Heart left ventricle (tissue), 16 donors: Measurements from ENCODE around the gene RGS14. TPM values are rescaled to one million over a fixed set of nuclear protein-coding genes. Genes with fewer than 3 reads are reported as not detected.

ENCODE experiments used
- ATAC-seq, 4 donors: fragments of 200-7000 bp; cut with Tn5 transposase; one replicate each; pipeline ENCODE4 v1.9.1; 2020 to 2022; ENCODE audit warnings: moderate library complexity in 4 of 4, mild to moderate bottlenecking in 3 of 4, moderate number of reproducible peaks in 1 of 4
- DNase-seq, 5 donors: peaks; one replicate each; pipeline ENCODE4 v3.0.0-alpha.2; 2020
- H3K27ac ChIP-seq, 12 donors: fragments of 200-600 bp; sonication (generic) in 4 of 12; one replicate each; pipeline versions ENCODE4 v1.5.0 to v1.8.0; 2016 to 2022; ENCODE audit warnings: mild to moderate bottlenecking in 2 of 12
- H3K27me3 ChIP-seq, 9 donors: fragments of 200-600 bp; sonication (generic) in 2 of 9; one replicate each; pipeline versions ENCODE4 v1.5.1 to v1.8.0; 2016 to 2022; ENCODE audit warnings: mild to moderate bottlenecking in 3 of 9
- H3K36me3 ChIP-seq, 9 donors: fragments of 200-600 bp; sonication (generic) in 2 of 9; one replicate each; pipeline versions ENCODE4 v1.5.0 to v1.8.0; 2018 to 2022; ENCODE audit warnings: mild to moderate bottlenecking in 2 of 9
- H3K4me1 ChIP-seq, 12 donors: fragments of 200-600 bp; sonication (generic) in 4 of 12; one replicate each; pipeline versions ENCODE4 v1.5.0 to v1.8.0; 2016 to 2022; ENCODE audit warnings: mild to moderate bottlenecking in 3 of 12
- H3K4me3 ChIP-seq, 12 donors: fragments of 200-600 bp; sonication (generic) in 4 of 12; one replicate each; pipeline versions ENCODE4 v1.5.0 to v1.8.0; 2017 to 2022; ENCODE audit warnings: mild to moderate bottlenecking in 9 of 12, moderate library complexity in 4 of 12
- H3K9me3 ChIP-seq, 12 donors: fragments of 200-600 bp; sonication (generic) in 4 of 12; one replicate each; pipeline versions ENCODE4 v1.5.0 to v1.8.0; 2016 to 2022; ENCODE audit warnings: mild to moderate bottlenecking in 1 of 12
- POLR2A ChIP-seq, 2 donors: fragments of 450-650 bp; IDR thresholded peaks; one replicate each; pipeline ENCODE4 v1.6.1; 2017; ENCODE audit warnings: antibody characterized with exemption in 2 of 2, mild to moderate bottlenecking in 2 of 2, moderate library complexity in 2 of 2
- WGBS, 4 donors: extraction: QIAGEN DNeasy Blood & Tissue Kit in 2 of 4; methylation state at CpG; one replicate each; pipeline versions ENCODE4 v1.1.5 to v1.1.7; 2013 to 2018; 5-methylcytosine and 5-hydroxymethylcytosine counted together
- intact Hi-C, 10 donors: fragments of 100-400 bp; cut with DNase I; formaldehyde crosslinking; loops; one replicate each; pipeline versions ENCODE4 v1.11.1 to v1.14.2; 2022
- polyA plus RNA-seq, 2 donors: library from polyadenylated mRNA; stranded (reverse); fragments of 200-250 nt; gene quantifications; one replicate each; pipeline ENCODE4 v1.2.3, GENCODE V29; 2013
- total RNA-seq, 9 donors: library from RNA; depleted of rRNA in 2 of 9; stranded (reverse); fragments of >200 nt in 2 of 9; fragmentation: NEBNext Ultra II Directional in 3 of 9; extraction: Animal tissue kit (Norgen Biotek cat#: 25700) in 3 of 9; gene quantifications; one replicate each; pipeline versions ENCODE4 v1.1.0 to v1.2.4, GENCODE V29; 2016 to 2023
- TF ChIP-seq, protein P1 (sequence below), 12 donors: fragments of 200-600 bp; sonication (generic) in 4 of 12; IDR thresholded peaks; one replicate each; pipeline versions ENCODE4 v1.5.0 to v1.8.0; 2018 to 2022; ENCODE audit warnings: antibody characterized with exemption in 12 of 12, mild to moderate bottlenecking in 5 of 12
- donor health status: ischemic (EF 13 %, LVEDD 7.1; RV severe dilation, severe dysfunction).
- donor health status: healthy with polysubstance abuse.
- donor health status: DM: no; HTN: yes; CAD: no.
- donor health status: DM: no; HTN: no; CAD: no.
- donor health status: ischemic (EF 25% LVEDD 6.9; RV normal size, moderate dysfunction).
- donor health status: ischemic (EF 25% LVEDD 5.7; RV mildly dilated, moderate dysfunction).
- donor health status: healthy.
- donor health status: DM: yes; HTN: yes; CAD: no.
- donor health status: ischemic (EF 35%, LVEDD 5.7; RV mildly dilated, moderate dysfunction).
- donor health status: nonischemic (EF 11% LVEDD 7.7; RV severe dilation, severe dysfunction).
- donor health status: DM: yes; HTN: yes; CAD: no.
- donor health status: PGD.
- donor health status: ischemic (EF 29% LVEDD 5.4; RV normal size, mild dysfunction).
- donor health status: nonischemic (EF 23%, LVEDD 6.1; RV moderate dilation, normal function).

Gene RGS14
- total and polyA plus RNA-seq, 11 donors: 1.3 to 10.7 (median 3.7) TPM

DNA sequence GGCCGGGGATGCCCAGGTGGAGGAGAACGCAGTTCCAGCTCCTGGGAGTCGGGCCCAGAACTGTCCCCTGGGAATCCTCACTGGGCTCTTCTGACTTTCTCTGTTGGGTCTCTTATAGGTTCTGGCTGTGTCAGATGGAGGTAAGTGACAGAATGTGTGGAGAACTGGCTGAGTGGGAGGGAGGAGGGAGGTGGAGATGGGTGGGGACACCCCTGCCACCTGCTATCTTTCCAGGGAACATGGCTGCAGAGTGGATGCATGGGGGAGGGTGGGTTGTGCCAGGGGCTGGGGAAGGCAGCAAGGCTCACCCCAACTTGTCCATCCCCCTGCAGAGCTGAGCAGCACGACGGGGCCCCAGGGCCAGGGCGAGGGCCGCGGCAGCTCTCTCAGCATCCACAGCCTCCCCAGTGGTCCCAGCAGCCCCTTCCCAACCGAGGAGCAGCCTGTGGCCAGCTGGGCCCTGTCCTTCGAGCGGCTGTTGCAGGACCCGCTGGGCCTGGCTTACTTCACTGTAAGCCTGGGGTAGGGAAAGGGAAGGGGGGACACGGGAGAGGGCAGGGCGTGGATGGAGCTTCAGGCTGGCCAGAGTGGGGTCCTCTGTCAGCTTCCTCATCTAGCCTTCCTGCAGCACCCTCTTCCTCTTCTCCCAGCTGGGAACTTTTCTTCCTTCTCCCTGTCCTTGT lies 8.3 kb downstream of the RGS14 start:
- intact Hi-C loops: loop anchor here in 1 of 10 donors (10.0 kb wide), 1 partner anchor 51 kb away; the partner anchor contains the start of gene MXD3
- no peaks in the 10 kb centered on the region for H3K27me3 ChIP-seq
- DNase-seq (peak in 1 of 5 donors; percentile 52), ATAC-seq (no peak)
- peaks cover 0 to 83% (median 35%) of the 10 kb centered on the region in 12 donors for H3K4me1 ChIP-seq
- no peak for TF ChIP-seq POLR2A (IDR thresholded peaks at IDR 0.05)
- TF ChIP-seq, protein P1, sequence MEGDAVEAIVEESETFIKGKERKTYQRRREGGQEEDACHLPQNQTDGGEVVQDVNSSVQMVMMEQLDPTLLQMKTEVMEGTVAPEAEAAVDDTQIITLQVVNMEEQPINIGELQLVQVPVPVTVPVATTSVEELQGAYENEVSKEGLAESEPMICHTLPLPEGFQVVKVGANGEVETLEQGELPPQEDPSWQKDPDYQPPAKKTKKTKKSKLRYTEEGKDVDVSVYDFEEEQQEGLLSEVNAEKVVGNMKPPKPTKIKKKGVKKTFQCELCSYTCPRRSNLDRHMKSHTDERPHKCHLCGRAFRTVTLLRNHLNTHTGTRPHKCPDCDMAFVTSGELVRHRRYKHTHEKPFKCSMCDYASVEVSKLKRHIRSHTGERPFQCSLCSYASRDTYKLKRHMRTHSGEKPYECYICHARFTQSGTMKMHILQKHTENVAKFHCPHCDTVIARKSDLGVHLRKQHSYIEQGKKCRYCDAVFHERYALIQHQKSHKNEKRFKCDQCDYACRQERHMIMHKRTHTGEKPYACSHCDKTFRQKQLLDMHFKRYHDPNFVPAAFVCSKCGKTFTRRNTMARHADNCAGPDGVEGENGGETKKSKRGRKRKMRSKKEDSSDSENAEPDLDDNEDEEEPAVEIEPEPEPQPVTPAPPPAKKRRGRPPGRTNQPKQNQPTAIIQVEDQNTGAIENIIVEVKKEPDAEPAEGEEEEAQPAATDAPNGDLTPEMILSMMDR (IDR thresholded peaks at IDR 0.05): no peak
- H3K27ac ChIP-seq: peak overlapping the region in 10 of 12 donors; percentile 67 to 93 (median 82)
- peak overlapping the region in 3 of 12 donors; percentile 65 to 71 (median 65) for H3K4me3 ChIP-seq
- H3K36me3 ChIP-seq: peaks cover 0 to 17% (median 0%) of the 10 kb centered on the region in 9 donors
- 71 to 83% (median 82%) methylated on average over 9 to 14 of the region's 14 CpGs for WGBS, 4 donors
- H3K9me3 ChIP-seq: no peaks in the 10 kb centered on the region

DNA sequence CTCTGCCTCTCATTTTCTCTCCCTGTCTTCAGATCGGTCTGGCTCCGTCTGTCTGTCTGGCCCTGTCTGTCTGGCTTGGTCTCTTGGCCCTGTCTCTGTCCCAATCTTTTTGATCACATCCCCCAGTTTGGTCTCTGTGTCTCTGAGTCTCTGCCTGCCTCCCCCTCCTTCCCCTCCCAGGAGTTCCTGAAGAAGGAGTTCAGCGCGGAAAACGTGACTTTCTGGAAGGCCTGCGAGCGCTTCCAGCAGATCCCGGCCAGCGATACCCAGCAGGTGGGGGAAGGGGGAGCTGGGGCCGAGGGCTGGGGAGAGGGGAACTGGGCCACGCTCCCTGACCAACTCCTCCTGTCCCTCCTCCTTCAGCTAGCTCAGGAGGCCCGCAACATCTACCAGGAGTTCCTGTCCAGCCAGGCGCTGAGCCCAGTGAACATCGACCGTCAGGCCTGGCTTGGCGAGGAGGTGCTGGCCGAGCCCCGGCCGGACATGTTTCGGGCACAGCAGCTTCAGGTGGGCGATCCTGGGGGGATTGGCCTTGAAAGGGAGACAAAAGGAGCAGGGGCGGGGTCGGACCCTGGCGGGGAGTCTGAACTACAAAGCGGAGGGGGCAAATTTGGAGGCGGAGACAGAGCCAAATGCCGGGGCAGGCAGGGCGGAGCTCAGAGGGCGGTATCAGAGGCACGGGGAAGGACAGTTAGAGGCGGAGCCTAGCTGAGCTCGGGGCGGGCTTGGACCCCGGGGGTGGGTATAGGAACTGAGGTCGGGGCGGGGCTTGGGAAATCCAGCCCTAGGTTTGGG lies 9.0 kb downstream of the RGS14 start:
- ATAC-seq (peak; percentile 87 to 91 (median 88)), DNase-seq (peak; percentile 90 to 92 (median 91))
- H3K27ac ChIP-seq: peak overlapping the region; percentile 67 to 93 (median 82)
- intact Hi-C loops: loop anchor here in 1 of 10 donors (10.0 kb wide), 1 partner anchor 52 kb away; the partner anchor contains the start of gene MXD3
- H3K36me3 ChIP-seq: peaks cover 0 to 17% (median 0%) of the 10 kb centered on the region in 9 donors
- no peaks in the 10 kb centered on the region for H3K9me3 ChIP-seq
- TF ChIP-seq POLR2A (IDR thresholded peaks at IDR 0.05): peak in 1 of 2 donors; percentile 25
- TF ChIP-seq, protein P1 (IDR thresholded peaks at IDR 0.05): no peak
- no peaks in the 10 kb centered on the region for H3K27me3 ChIP-seq
- H3K4me3 ChIP-seq: peak overlapping the region; percentile 9 to 71 (median 58)
- WGBS, 4 donors: 14 to 26% (median 19%) methylated on average over 30 to 36 of the region's 36 CpGs
- H3K4me1 ChIP-seq: peaks cover 0 to 83% (median 35%) of the 10 kb centered on the region in 12 donors

DNA sequence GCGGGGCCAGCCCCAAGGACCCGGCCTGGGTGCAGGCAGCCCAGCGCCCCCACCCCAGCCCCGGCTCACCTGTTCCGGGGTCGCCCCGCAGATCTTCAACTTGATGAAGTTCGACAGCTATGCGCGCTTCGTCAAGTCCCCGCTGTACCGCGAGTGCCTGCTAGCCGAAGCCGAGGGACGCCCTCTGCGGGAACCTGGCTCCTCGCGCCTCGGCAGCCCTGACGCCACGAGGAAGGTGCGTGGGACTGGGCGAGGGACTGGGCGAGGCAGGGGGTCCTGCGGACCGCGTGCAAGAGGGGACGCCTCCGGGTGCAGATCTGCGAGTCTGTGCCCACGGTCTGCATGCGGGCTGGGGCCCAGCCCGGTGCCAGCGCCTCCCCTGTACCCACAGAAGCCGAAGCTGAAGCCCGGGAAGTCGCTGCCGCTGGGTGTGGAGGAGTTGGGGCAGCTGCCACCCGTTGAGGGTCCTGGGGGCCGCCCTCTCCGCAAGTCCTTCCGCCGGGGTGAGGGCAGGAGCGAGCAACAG lies 9.7 kb downstream of the RGS14 start:
- no peaks in the 10 kb centered on the region for H3K27me3 ChIP-seq
- no peak for DNase-seq
- peaks cover 0 to 83% (median 35%) of the 10 kb centered on the region in 12 donors for H3K4me1 ChIP-seq
- TF ChIP-seq, protein P1 (IDR thresholded peaks at IDR 0.05): peak in 1 of 12 donors; percentile 26
- TF ChIP-seq POLR2A (IDR thresholded peaks at IDR 0.05): no peak
- ATAC-seq: peak in 2 of 4 donors; percentile 2 to 5
- WGBS, 4 donors: 14 to 25% (median 20%) methylated on average over 15 to 46 of the region's 46 CpGs
- no peaks in the 10 kb centered on the region for H3K9me3 ChIP-seq
- peaks cover 0 to 17% (median 0%) of the 10 kb centered on the region in 9 donors for H3K36me3 ChIP-seq
- peak overlapping the region; percentile 9 to 71 (median 58) for H3K4me3 ChIP-seq
- intact Hi-C loops: loop anchor here in 1 of 10 donors (10.0 kb wide), 1 partner anchor 53 kb away; the partner anchor contains the start of gene MXD3
- H3K27ac ChIP-seq: peak overlapping the region in 11 of 12 donors; percentile 34 to 93 (median 79)
